Measurements from ENCODE around the gene COL4A5. TPM values are rescaled to one million over a fixed set of nuclear protein-coding genes. Genes with fewer than 3 reads are reported as not detected.

COL4A5 gene
- total RNA-seq, 1 donor = under 0.01 TPM

DNA sequence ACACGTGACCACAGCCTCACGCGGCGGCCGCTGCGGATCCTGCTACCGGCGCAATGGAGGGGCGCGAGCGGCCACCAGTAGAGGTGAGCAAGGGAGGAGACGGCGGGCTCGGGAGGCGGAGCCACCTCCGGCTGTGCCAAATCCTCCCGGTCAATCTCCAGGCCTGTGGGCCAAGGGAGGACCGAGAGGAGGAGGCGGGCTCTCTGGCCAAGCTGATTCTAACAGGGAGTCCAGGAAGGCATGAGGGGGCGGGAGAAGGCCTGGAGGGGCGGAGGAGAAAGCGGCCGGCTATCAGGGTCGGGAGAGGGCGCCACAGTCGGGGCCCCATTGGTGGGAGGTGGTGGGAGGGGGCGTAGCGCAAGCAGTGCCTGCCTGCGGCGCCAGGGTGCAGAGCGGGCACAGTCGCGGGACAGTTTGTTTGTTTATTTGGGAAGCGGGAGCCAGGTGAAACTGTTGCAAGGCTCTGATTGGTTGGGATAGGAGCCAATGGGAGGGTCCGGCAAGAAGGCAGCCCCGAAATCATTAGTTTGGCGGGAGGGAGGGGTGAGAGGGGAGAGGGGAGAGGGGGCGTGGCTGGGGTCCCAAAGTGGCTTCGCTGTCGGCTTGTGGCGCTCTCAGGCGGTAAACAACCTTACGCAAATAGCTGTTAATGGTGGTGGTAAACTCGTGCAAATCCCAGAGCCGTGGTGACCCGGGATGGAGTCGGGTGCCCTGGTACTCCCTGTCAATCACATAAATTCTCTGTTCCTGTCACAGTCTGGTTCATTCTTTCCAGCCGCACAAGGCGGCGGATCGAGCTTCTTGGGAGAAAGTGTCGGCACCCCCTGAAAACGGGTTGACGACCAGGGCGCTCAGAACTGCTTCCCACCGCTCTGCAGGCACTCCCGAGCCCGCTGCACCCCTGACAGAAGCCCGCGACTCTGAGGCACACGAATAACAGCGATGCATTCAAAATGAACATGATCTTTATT, 297.2 kb downstream of the COL4A5 start, which contains the start of gene IRS4:
Gene IRS4, minus strand, starts transcription at position 55 of the 971 bp plus-strand sequence.
- no peak for DNase-seq (ENCODE audit: low read depth in 2 of 3, low spot score in 2 of 3)

DNA sequence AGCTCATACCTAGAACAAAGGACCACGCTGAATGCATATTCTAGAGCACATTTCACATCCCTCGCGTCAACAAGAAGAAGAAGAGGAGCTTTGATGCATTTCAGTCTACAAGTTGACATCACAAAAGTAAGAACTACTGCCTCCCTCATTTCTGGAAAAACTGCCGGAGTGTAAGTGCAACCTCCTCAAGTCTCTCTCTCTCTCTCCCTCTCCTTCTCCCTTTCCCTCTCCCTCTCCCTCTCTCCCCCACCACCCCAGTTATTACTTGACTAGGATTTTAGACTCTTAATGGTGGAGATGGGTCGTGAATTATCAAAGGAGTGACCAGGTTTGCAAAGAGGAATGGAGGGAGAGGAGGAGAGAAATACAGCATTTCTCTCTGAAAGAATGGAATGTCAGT, 298.1 kb downstream of the COL4A5 start:
- DNase-seq (ENCODE audit: low read depth in 2 of 3, low spot score in 2 of 3) = no peak

DNA sequence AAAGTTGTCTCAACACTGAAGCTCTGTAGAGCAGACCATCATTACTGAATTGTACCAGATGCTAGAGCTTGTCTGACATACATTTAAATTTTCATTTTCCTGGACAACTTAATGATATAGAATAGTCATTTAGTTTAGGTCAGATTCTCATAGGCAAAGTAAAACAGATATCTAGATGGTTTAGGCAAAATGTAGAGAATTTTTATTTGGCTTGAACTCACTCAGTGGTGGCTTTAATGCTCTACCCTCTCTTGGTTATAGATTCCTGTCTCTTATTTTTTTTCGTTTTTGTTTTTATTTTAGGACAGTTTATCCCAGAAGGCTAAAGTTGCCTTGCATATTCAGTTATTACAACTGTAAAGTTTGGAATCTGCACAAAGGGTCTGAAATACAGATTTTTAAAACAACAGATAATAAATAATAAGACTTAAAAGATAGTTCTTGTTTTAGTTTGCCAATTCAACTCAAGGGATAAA, 300.7 kb downstream of the COL4A5 start:
- no peak for DNase-seq (ENCODE audit: low read depth in 2 of 3, low spot score in 2 of 3)

Small RNA genes lying within 50 kb of the gene (small RNA-seq; reads per million reads assigned to genes)
- not detected for gene RF00019

Other genes starting within 250 kb of the COL4A5 start
- gene COL4A6, start 1.4 kb upstream of the COL4A5 start, total RNA-seq = not detected

Data from hematopoietic multipotent progenitor cell (in vitro differentiated cells).